Inflammatory macrophage treated with lipopolysaccharide for 1 hour (primary cell): Measurements from ENCODE around the gene IL10.
A peak's percentile ranks its signal among the peaks of the same experiment; 100 is the strongest.

ENCODE experiments used
- DNase-seq, 2 donors: peaks; one replicate each; pipeline ENCODE4 v3.0.0-alpha.2; 2020 to 2022

IL10 gene

GRCh38 chr1:206772243-206772937, at the start of gene IL10:
TSS of gene IL10 (minus strand) at chr1:206772494. CDS start at chr1:206772435, 59 bp downstream.
- DNase-seq: no peak

GRCh38 chr1:206821493-206821892, 49.2 kb upstream of the IL10 start:
- DNase-seq: no peak

GRCh38 chr1:206816390-206817287, 44.3 kb upstream of the IL10 start:
- no peak for DNase-seq

- DNase-seq: no peak
These were observed 42.5 kb upstream of the IL10 start for GRCh38 chr1:206814716-206815341.

- peak; percentile 40 to 41 for DNase-seq
These were observed 40.2 kb upstream of the IL10 start for GRCh38 chr1:206812471-206812870.

- peak in 1 of 2 donors; percentile 55 for DNase-seq
These were observed 37.3 kb upstream of the IL10 start for GRCh38 chr1:206809504-206810084.

GRCh38 chr1:206808615-206809014, 36.3 kb upstream of the IL10 start:
- peak in 1 of 2 donors; percentile 60 for DNase-seq

GRCh38 chr1:206805357-206805756, 33.1 kb upstream of the IL10 start:
- no peak for DNase-seq

GRCh38 chr1:206804156-206804737, 32.0 kb upstream of the IL10 start:
- DNase-seq: no peak

GRCh38 chr1:206803221-206803730, 31.0 kb upstream of the IL10 start:
- no peak for DNase-seq

GRCh38 chr1:206802401-206802800, 30.1 kb upstream of the IL10 start:
- peak; percentile 77 to 80 for DNase-seq

GRCh38 chr1:206801467-206801866, 29.2 kb upstream of the IL10 start:
- DNase-seq: no peak

- DNase-seq: peak; percentile 32 to 60
These were observed 28.6 kb upstream of the IL10 start for GRCh38 chr1:206800891-206801290.

GRCh38 chr1:206800411-206800810, 28.1 kb upstream of the IL10 start:
- no peak for DNase-seq

- no peak for DNase-seq
These were observed 27.0 kb upstream of the IL10 start for GRCh38 chr1:206799311-206799710.

- DNase-seq: no peak
These were observed 26.2 kb upstream of the IL10 start for GRCh38 chr1:206798384-206798996.

- DNase-seq: no peak
These were observed 25.5 kb upstream of the IL10 start for GRCh38 chr1:206797534-206798383.

GRCh38 chr1:206796981-206797402, 24.7 kb upstream of the IL10 start:
- peak; percentile 45 to 52 for DNase-seq

GRCh38 chr1:206796116-206796515, 23.8 kb upstream of the IL10 start:
- no peak for DNase-seq

- no peak for DNase-seq
These were observed 22.1 kb upstream of the IL10 start for GRCh38 chr1:206794294-206794908.

- DNase-seq: no peak
These were observed 21.3 kb upstream of the IL10 start for GRCh38 chr1:206793620-206794019.
